HG03354 (cell line): ENCODE results near the gene KCTD15.
"Not testable (repeated sequence)": the region's sequence is repeated elsewhere in the genome, so short reads cannot be mapped to it uniquely, and the experiment has no call there.

Experiments used
- ATAC-seq: cut with Tn5 transposase; IDR thresholded peaks from one replicate; pipeline ENCODE4 v1.9.1; 2021; ENCODE audit warnings: mild to moderate bottlenecking; ENCODE audit not compliant: unreplicated experiment, poor library complexity, severe bottlenecking

KCTD15 gene

DNA sequence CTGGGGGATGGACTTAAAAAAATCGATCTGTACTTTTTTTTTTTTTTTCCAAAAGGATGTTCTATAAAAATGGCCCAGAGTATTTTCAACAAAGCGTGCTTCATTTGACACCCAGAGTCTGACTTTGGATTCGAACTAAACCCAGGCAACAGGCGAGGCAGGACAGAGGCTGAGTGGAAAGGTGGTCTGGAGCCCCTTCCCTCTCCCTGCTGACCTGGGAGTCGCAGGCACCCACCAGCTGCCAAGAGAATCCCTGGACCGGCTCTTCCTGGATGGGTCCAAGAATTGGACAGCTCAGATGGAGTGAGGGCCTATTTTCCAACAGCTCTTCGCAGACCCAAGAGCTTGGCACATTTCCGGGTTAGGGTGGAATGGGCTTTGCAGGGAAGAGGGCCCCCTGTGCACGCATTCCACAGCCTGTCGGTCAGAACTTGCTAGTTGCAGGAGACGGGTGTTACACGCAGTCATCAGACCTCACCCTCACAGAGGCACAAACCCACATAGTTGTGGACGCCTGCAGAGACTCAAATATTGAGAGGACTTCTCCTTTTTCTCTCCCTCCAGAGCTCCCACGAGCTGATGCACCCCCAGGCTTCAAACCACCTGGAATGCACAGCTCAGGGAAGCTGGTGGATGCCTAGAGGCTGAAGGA, 15.2 kb downstream of the KCTD15 start:
- no peak for ATAC-seq

DNA sequence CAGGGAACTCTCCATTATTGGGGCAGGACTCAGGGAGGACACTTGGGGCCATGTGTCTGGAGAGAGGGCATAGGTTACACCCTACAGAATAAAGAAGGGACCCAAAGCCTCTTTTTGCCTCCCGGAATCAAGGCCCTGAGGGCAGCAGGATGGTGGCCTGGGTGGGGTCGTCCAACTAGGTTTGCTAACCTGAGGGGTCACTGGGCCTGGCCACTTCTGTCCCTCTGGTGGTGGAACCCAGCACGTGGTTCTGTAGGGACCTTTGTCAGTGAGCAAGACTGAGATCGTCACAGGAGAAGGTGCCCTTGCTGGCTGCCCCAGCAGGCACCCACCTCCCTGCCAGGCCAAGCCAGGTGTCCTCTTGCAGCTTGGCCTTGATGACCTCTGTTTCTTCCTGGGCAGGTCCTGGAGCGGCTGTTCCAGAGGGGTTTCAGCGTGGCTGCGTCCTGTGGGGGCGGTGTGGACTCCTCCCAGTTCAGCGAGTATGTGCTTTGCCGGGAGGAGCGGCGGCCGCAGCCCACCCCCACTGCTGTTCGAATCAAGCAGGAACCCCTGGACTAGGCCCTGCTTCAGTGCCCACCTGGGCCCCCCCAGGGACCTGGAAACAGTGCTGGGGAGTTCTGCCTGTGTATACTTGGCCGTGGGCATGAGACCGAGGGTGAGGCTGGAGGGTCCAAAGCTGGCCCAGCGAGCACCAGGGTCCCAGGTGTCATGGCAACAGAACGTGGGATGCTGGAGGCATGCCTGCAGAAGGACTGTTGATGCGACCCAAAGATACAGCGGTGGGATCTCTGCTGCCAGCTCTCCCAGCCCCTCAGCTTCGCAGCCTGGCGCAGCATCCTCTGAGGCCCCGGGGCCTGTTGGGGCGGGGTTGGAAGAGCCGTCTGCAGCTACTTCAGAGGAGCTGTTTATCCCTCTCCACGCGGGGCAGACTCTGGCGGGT, 16.0 kb downstream of the KCTD15 start:
- no peak for ATAC-seq

DNA sequence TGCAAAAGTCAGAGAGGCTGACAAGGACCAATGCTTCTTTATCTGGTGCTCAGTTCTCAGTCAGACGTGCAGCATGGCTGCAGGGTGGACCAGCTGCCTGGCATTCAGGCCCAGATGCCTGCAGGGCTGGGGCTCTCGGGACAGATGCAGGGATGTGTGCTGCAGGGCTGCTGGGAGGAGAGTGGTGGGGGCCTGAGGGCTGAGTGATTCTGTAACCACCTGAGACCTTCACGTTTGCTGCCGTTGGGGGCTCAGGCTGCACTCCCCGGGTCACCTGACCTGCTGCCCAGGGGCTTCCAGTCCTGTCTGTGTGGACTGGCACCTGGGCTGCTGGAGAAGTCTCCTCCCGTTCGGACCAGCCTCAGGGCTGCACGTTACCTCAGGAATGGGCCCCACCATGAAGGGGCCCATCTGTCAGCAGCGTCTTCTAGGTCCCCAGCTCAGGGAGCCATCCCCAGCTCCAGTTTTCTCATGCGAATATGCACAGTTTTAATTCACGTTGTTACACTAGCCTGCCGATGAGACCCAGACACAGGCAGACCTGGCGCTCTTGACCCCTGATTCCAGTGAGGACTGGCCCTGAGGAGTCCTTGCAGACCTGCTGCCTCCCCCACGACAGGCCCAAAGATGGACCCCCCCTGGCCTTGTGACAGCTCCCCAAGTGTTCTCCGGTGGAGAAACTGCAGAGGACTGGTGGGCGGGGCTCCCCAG, 16.9 kb downstream of the KCTD15 start:
- ATAC-seq, result no peak

DNA sequence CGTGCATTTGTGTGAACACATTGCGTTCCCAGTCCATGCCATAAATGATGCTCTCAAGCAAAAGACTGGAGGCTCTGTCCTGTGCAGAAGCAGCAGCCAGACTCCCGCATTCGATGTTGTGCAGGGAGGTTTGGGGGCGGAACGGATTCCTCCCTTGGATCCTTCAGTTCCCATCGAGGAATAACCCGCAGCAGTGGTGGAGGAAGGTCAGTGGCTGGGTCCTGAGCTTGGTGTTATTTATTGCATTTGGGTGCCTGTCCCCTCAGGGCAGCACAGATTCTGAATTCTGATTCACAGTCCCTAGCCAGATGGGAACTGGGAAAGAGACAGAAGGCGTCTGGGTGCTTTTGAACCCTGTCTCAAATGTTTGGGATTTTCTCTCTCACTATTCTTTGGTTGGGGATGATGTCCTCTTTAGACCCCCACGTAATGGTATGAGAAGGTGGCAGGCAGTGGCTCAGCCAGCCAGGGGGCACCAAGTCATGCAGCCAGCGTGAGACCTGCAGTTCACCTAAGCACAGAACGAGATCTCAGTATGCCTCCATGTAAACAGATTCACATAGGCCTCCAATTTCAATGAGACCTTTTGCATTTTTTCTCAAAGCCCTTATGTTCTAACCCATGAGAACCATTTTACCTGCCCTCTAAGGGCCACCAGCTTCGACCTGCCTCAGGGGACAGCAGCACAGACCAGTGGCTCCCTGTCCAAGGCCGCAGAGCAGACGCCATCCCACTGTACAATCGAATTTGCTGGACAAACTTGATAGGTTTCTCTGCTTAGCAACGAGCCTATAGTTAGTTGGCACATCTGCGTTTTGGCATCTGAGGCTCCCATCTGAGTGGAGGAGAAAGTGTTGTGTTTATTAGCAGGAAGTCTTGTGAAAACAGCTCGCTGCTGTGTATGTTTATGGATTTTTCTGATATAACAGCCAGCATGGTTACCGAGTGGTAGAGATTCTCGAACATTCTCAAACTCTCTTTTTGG, 17.8 kb downstream of the KCTD15 start:
- ATAC-seq, result no peak

DNA sequence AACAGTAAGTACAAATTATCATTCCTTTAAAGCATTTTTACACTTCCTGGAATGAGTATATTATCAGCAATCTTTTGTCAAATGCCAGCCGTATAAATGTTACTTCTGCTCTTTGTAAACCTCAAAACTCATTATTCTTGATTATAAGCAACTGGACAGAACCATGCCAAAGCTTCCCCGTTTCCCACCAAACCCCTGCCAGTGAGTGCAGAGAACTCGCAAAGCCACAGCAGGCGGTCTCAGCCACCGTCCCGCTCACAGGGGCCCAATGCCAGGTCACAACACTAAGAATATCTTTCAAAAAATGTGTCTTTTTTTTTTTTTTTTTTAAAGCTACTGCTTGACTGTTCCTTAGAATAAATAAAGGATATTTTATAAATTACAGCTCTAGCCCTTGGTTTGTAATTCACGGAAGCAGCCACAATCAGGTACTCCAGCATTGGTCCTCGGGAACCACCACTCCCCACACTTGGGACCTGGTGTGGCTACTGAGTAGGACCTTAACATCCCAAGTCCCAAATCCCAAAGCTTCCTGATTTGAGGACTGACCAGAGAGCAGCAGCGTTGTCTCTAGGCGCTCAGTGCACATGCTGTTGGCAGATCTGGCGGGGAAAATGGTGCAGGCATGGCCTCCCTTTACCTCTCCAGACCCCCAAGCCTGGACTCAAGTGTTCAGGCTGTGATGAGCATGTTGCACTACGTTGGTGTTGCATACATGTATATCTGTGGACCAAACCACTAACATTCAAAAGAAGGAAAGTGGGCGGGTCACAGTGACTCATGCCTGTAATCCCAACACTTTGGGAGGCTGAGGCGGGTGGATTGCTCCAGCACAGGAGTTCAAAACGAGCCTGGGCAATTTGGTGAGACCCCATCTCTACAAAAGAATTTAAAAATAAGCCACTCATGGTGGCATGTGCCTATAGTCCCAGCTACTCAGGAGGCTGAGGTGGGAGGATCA, 19.0 kb downstream of the KCTD15 start:
- no peak for ATAC-seq

DNA sequence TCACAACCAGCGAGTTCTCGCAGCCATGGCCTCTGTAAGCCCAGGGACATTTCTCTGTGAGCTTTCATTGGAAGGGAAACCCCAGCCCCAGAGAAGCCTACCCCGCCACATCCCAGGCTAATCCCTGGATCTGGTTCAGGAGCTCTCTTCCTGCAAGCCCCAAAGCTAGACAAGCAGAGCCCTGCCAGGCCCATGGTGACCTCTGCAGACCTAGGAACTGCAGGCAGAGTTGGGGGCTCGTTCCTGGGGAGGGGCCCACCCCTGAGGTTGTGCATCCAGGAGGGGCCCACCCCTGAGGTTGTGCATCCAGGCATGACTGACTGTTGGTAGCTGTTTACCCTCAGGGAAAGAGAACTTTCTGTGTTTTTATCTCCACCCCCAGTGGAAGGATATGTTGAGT, 21.7 kb downstream of the KCTD15 start:
- ATAC-seq, result no peak

DNA sequence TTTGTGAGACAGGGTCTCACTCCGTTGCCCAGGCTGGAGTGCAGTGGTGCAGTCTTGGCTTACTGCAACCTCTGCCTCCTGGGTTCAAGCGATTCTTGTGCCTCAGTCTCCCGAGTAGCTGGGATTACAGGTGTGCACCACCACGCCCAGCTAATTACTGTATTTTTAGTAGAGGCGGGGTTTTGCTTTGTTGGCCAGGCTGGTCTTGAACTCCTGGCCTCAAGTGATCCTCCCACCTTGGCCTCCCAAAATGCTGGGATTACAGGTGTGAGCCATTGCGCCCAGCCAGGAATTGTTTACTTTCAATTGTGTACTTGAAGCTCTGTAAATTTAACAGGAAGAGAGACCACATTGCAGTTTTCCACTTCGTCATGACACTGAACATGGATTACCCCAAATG, 22.4 kb downstream of the KCTD15 start:
- not testable (repeated sequence) for ATAC-seq

DNA sequence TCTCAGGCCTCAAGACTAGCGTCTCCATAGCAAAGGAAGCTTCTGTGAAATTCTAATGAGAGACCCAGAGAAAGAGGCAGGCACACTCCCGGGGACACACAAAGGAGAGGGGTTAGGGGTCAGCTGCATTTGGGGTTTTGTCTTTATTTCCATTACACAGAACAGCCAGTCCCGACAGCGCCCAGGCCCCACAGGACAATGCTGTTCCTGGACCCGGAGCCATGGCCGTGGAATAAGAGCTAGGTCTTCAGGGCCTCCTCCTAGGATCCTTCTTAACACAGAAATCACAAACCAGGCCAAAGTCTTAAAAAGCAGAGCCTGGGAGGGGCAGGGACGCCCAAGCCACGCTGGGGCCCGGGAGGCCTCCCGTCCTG, 22.8 kb downstream of the KCTD15 start:
- no peak for ATAC-seq

DNA sequence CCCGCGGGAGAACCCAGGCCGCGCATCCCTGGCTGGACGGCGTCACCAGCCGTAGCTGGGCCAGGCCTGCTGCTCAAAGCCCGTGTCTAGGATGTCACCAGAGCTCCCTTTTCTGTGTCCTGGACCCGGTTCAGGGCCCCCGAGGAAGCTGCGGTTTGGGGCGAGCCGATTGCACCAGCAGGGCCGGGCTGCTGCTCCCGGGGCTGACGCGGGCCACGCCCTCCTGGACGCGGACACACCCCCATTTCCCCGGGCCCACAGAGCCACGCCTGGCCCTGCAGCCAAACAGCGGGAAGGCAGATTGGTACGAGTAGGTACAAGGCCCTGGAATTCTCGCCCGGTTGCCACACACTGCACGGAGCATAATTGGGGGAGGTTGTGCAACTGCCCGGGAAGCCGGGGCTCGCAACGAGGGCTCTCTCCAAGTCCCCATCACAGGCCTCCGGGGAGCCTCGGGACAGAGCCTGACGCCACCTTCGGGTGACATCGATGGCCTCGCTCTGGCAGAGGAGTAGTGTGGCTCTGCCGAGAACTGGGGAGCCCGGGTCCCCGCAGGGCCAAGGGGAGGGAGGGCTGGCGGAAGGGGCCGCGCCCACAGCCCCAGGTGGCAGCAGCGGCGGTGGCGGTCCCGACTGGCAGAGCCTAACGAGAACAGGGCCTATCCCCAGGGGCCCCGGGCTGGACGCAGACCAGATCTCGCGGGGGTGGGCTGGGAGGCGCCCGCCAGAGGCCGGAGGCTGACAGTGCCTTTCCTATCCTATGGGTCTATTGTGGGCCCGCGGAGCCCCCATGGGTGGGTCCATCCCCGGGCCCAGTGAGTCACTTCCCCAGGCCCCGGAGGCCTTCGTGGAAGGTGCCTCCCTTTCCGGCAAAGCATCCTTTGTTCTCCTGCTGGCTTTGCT, 23.5 kb downstream of the KCTD15 start:
- ATAC-seq, result no peak

DNA sequence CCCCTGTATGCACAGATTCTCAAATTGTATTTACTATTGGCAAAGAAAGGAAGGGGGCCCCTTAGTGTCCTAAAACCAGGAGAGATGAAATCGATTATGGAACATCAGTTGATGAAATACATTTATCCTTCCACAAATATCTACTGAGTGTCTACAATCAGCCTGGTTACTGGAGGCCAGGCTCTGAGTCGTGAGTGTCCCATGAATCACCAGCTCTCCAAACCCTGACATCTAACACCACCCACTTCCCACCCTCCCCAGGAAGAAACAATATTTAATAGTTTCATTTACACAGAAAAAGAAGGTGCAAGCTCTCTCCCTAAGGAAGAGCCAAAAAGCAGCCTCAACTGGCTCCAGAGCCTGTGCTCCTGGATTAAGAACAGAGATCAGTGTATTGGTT, 25.2 kb downstream of the KCTD15 start:
- no peak for ATAC-seq

DNA sequence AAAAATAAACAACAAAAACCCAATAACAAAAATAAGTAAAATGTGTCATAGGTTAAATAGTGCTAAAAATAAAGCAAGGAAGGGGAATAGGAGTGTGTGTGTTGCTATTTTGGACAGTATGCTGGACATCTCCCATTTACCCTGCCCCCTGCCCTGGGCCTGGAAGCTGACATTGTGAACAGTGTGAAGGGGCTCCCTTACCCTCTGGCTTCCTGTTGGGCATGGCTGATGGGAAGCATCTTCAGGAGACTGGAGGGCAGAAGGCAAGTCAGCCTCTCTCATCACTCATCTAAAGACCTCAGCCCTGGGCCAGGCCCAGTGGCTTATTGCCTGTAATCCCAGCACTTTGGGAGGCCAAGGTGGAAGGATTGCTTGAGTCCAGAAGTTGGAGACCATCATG, 26.7 kb downstream of the KCTD15 start:
- ATAC-seq, result no peak

DNA sequence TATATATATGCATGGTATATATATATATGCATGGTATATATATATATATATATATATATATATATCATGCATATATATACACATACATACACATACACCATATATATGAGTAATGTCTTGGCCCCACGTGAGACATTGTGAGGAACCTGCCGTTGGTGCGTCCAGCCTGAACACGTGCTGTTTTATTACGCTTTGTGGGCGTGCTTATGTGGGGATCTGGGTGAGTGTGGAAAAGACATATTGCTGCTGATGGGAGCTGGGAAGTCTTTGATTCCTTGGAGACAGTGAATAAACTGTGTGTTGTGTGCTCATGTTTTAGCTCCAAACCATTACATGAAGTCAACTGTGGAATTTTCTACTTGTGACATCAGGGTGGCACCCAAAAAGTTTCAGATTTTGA, 28.9 kb downstream of the KCTD15 start:
- no peak for ATAC-seq

DNA sequence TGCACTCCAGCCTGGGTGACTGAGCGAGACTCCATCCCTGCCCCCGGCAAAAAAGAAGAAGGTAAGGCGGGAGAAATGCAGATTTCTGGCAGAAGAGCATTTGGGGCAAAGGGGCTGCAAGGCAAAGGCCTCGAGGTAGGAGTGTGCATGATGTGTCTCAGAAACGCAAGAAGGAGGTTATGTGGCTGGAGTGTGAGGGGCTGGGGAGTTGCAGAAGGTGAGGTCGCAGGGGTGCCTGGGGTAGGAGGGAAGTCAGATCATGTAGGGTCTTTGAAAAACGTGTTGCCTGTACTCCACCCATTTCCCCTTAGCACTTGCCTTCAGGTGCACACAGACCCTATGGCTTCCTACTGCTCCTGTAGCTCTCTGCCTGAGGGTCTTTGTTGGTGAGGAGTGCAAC, 29.9 kb downstream of the KCTD15 start:
- ATAC-seq, result no peak

DNA sequence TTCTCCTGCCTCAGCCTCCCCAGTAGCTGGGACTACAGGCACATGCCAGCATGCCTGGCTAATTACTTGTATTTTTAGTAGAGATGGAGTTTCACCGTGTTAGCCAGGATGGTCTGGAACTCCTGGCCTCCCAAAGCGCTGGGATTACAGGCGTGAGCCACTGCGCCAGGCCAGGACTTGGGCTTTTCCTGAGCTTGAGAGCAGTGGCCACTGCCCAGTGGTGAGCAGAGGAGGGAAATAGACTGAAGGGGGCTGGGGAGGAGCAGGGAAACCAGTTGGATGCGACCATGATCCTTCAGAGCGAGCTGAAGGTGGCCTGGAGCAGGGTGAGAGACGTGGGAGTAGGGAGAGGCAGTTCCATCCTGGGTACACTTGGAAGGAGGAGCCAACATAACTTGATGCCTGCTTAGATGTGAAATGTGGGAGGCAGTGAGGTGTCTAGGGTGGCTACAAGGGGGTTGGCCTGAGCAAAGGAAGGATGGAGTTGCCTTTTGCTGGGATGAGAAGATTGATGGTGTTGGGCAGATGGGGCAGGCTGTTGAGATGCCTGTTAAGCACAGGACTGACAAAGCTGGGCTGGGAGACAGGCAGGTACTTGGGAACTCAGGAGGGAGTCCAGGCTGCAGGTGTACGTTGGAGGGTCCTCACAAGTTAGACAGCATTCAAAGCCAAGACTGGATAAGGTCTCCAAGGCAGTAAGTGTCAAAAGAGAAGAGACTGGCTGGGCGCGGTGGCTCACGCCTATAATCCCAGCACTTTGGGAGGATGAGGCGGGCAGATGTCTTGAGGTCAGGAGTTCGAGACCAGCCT, 31.8 kb downstream of the KCTD15 start:
- ATAC-seq, result no peak

DNA sequence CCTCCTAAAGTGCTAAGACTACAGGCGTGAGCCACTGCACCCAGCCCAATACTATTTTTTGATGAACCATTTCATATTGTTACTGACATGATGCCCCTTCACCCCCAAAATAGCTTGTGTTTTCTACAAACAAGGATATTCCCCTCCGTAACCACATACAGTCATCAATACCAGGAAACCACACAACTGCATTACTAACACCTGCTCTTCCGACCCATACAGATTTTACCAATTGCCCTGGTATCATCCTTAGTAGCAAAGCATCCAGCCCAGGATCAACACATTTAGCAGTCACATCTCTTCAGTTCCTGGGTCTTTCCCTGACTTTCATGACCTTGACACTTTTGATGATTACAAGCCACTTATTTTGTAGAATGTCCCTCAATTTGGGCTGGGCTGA, 33.6 kb downstream of the KCTD15 start:
- ATAC-seq, result no peak

DNA sequence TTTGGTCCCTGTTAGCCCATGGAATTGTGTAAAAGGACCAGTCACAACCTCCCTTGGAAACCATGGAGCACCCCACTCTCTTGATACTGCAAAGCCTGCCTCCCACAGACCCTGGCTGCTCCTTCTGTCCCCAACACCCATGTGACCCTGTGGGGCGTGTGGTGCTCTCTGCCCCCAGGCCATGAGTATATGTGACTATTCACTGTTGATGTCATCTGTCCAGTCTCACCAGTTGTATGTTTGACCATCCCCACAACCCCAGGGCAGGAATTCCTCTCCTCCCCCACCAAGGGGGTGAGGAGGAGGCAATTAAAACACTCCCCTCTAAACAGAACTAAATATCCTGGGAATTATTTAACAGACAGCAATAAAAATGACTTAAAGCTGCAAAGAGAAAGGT, 35.2 kb downstream of the KCTD15 start:
- ATAC-seq, result no peak

DNA sequence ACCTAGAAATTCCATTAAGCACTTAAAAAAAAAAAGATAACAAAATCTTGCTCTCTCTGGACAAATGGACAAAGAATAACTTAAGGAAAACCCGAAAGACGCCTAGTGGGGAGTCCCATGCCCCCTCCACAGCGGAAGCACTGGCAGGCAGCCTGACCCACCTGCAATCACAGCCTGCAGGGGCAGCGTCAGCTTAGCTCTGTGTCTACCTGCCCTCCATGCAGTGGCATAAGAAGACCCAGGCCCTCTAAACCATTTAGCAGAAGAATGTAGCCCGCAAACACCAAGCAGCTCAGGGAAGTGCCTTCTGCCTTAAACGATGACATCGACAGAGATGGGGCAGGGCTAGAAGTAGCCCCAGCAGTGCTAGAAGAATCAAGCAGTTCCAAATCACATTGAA, 36.0 kb downstream of the KCTD15 start:
- no peak for ATAC-seq
